GM21576 (cell line): Measurements from ENCODE around the gene CRTC1.

Source experiments
- ATAC-seq: cut with Tn5 transposase; IDR thresholded peaks from one replicate; pipeline ENCODE4 v1.9.1; 2021; ENCODE audit warnings: mild to moderate bottlenecking, moderate library complexity; ENCODE audit not compliant: unreplicated experiment

The CRTC1 gene

GRCh38 chr19:18831524-18832305 lies 148.2 kb downstream of the CRTC1 start, which contains the start of gene UPF1:
Gene UPF1, plus strand, starts transcription at chr19:18831959. Its CDS starts 251 bp downstream, at chr19:18832210.
- peak; percentile 51 for ATAC-seq
